Endothelial cell of umbilical vein (primary cell): ENCODE data around the gene TSSK6.

Experiments used
- CTCF ChIP-seq, 2 donors: IDR thresholded peaks; 1 replicate in 1 of 2; 2 replicates in 1 of 2; pipeline ENCODE4 v1.5.1; 2011; ENCODE audit warnings: low read length in 2 of 2, mild to moderate bottlenecking in 2 of 2, moderate library complexity in 2 of 2, control low read depth in 1 of 2, inconsistent platforms in 1 of 2, low read depth in 1 of 2; ENCODE audit not compliant: insufficient read depth in 1 of 2; ENCODE audit errors: extremely low read depth in 1 of 2
- EZH2 ChIP-seq: IDR thresholded peaks from 2 replicates; pipeline ENCODE4 v1.6.1; 2012; ENCODE audit warnings: borderline replicate concordance, low read depth, mild to moderate bottlenecking, moderate library complexity, low read length, inconsistent platforms; ENCODE audit not compliant: severe bottlenecking
- MYC ChIP-seq: IDR thresholded peaks from one replicate; pipeline ENCODE4 v1.6.1; 2011; ENCODE audit warnings: mild to moderate bottlenecking, low read depth, low read length

DNA sequence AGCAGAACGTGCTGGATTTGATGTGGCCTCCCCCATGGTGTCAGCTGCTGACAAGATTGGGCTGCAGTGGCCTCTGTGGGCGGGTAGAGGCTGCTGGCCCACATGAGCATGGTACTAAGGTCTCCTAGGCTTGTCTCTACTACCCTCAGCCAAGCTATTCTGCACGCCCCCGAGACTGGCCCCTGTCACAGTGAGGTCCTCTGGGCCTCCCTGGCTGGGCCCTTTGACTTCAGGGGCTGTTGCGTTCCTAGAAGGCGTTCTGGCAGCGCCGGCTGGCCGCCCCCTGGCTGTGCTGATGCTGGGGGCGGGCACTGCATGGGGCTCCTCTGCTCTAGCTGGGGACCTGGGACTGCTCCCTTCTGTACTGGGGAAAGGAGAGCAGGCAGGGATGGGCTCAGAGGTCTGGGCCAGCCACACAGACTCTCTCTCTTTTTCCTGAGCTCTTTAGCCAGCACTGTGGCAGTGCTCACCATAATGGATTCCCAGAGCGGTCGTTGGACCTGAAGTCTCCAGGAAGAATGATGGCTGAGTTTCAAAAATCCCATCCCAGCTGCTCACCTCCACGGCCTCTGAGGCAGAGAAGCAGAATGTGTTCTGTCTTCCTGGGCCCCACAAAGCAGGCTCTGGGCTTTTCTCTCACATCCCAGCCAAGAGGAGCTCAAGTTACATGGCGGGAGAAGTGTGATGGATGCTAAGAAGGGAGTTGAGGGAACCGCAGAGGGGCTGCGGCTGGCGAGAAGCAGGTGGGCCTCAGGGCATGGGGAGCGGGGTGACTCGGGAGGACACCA lies 32.3 kb downstream of the TSSK6 start:
- TF ChIP-seq EZH2 (no peak), CTCF (IDR thresholded peaks at IDR 0.05; ENCODE audit: extremely low read depth in 1 of 2, insufficient read depth in 1 of 2, low read depth in 1 of 2, low read length in 2 of 2) (no peak), MYC (no peak)
